WTC11 (cell line): ENCODE data around the gene PLCB3. TPM values are rescaled to one million over a fixed set of nuclear protein-coding genes. Genes with fewer than 3 reads are reported as not detected.
A peak's percentile ranks its signal among the peaks of the same experiment; 100 is the strongest.

ENCODE experiments used
- ATAC-seq: fragments of 200-7000 bp; cut with Tn5 transposase; 2 replicates; pipeline ENCODE4 v1.10.0; 2021; ENCODE audit warnings: mild to moderate bottlenecking, moderate library complexity
- CTCF ChIA-PET: fragments of 300-600 bp; sonication (Branson Sonifier 250); formaldehyde crosslinking; loops from one replicate; lab custom pipeline; 2021; ENCODE audit warnings: antibody characterized with exemption; lab: Charles Lee
- POLR2A ChIA-PET: fragments of 350-600 bp; sonication (Branson Sonifier 250); formaldehyde crosslinking; loops from one replicate; lab custom pipeline; 2021; ENCODE audit warnings: antibody characterized with exemption; lab: Charles Lee
- DNase-seq: peaks from one replicate; pipeline ENCODE4 v3.0.0; 2021; ENCODE audit warnings: low spot score
- H3K27ac Mint-ChIP-seq: 2 replicates; pipeline ENCODE4 v1.8.0; 2021; ENCODE audit warnings: mixed read lengths
- H3K27me3 Mint-ChIP-seq: 2 replicates; pipeline ENCODE4 v1.8.0; 2021; ENCODE audit warnings: low read depth, mild to moderate bottlenecking, moderate library complexity, mixed read lengths
- H3K36me3 Mint-ChIP-seq: 2 replicates; pipeline ENCODE4 v1.8.0; 2021; ENCODE audit warnings: mixed read lengths
- H3K4me1 Mint-ChIP-seq: 2 replicates; pipeline ENCODE4 v1.8.0; 2022; ENCODE audit warnings: mixed read lengths
- H3K4me3 Mint-ChIP-seq: 2 replicates; pipeline ENCODE4 v1.8.0; 2021; ENCODE audit warnings: mild to moderate bottlenecking, moderate library complexity, mixed read lengths
- H3K9me3 Mint-ChIP-seq: 2 replicates; pipeline ENCODE4 v1.8.0; 2021; ENCODE audit warnings: mixed read lengths
- CDX4 ChIP-seq: fragments of 250-450 bp; sonication (Bioruptor Pico); IDR thresholded peaks from 2 replicates; pipeline ENCODE4 v1.9.0; 2021; ENCODE audit warnings: moderate library complexity, mild to moderate bottlenecking, inconsistent platforms, borderline replicate concordance
- CREB1 ChIP-seq: sonication (generic); formaldehyde crosslinking; IDR thresholded peaks from 2 replicates; pipeline ENCODE4 v1.8.0; 2023; ENCODE audit warnings: mild to moderate bottlenecking, missing genetic modification reagents
- CREM ChIP-seq: sonication (generic); formaldehyde crosslinking; IDR thresholded peaks from 2 replicates; pipeline ENCODE4 v1.8.1; 2022; ENCODE audit warnings: mild to moderate bottlenecking, missing genetic modification reagents, moderate library complexity
- ERG ChIP-seq: fragments of 250-450 bp; sonication (Bioruptor Pico); IDR thresholded peaks from 2 replicates; pipeline ENCODE4 v1.8.0; 2021; ENCODE audit warnings: mild to moderate bottlenecking
- FOXK1 ChIP-seq: sonication (generic); formaldehyde crosslinking; IDR thresholded peaks from 2 replicates; pipeline ENCODE4 v1.8.0; 2022; ENCODE audit warnings: mild to moderate bottlenecking, moderate library complexity, missing genetic modification reagents
- GABPB1 ChIP-seq: sonication (generic); formaldehyde crosslinking; IDR thresholded peaks from 2 replicates; pipeline ENCODE4 v1.8.1; 2023; ENCODE audit warnings: mild to moderate bottlenecking, missing genetic modification reagents
- HMGA2 ChIP-seq: fragments of 250-450 bp; sonication (Bioruptor Pico); IDR thresholded peaks from 2 replicates; pipeline ENCODE4 v1.4.0; 2021; ENCODE audit warnings: mild to moderate bottlenecking, moderate library complexity
- KAT7 ChIP-seq: sonication (generic); formaldehyde crosslinking; IDR thresholded peaks from 2 replicates; pipeline ENCODE4 v1.8.1; 2023; ENCODE audit warnings: missing genetic modification reagents, mild to moderate bottlenecking, borderline replicate concordance
- MLX ChIP-seq: sonication (generic); formaldehyde crosslinking; IDR thresholded peaks from 2 replicates; pipeline ENCODE4 v1.8.1; 2023; ENCODE audit warnings: mild to moderate bottlenecking, missing genetic modification reagents, moderate library complexity
- MYBL2 ChIP-seq: sonication (generic); formaldehyde crosslinking; IDR thresholded peaks from 2 replicates; pipeline ENCODE4 v1.8.1; 2023; ENCODE audit warnings: mild to moderate bottlenecking, moderate library complexity, missing genetic modification reagents
- NFATC4 ChIP-seq: fragments of 250-450 bp; sonication (Bioruptor Pico); IDR thresholded peaks from 2 replicates; pipeline ENCODE4 v1.9.0; 2021; ENCODE audit warnings: mild to moderate bottlenecking
- NR3C1 ChIP-seq: sonication (generic); formaldehyde crosslinking; conservative IDR thresholded peaks from 2 replicates; pipeline ENCODE4 v1.8.1; 2023; ENCODE audit warnings: low read depth, mild to moderate bottlenecking, missing genetic modification reagents
- OVOL2 ChIP-seq: fragments of 250-450 bp; sonication (Bioruptor Pico); IDR thresholded peaks from 2 replicates; pipeline ENCODE4 v1.9.0; 2021; ENCODE audit warnings: mild to moderate bottlenecking, borderline replicate concordance
- PRDM15 ChIP-seq: sonication (generic); formaldehyde crosslinking; IDR thresholded peaks from 2 replicates; pipeline ENCODE4 v1.8.0; 2022; ENCODE audit warnings: missing genetic modification reagents
- PREB ChIP-seq: sonication (generic); formaldehyde crosslinking; IDR thresholded peaks from 2 replicates; pipeline ENCODE4 v1.8.1; 2022; ENCODE audit warnings: mild to moderate bottlenecking, missing genetic modification reagents, moderate library complexity, borderline replicate concordance
- PRRX2 ChIP-seq: fragments of 250-450 bp; sonication (Bioruptor Pico); IDR thresholded peaks from 2 replicates; pipeline ENCODE4 v1.8.0; 2021; ENCODE audit warnings: mild to moderate bottlenecking
- RORB ChIP-seq: fragments of 250-450 bp; sonication (Bioruptor Pico); IDR thresholded peaks from 2 replicates; pipeline ENCODE4 v1.9.0; 2021; ENCODE audit warnings: mild to moderate bottlenecking
- TCF7 ChIP-seq: sonication (generic); formaldehyde crosslinking; IDR thresholded peaks from 2 replicates; pipeline ENCODE4 v1.8.0; 2022; ENCODE audit warnings: mild to moderate bottlenecking, low read depth, missing genetic modification reagents, moderate library complexity
- TEAD1 ChIP-seq: sonication (generic); formaldehyde crosslinking; IDR thresholded peaks from 2 replicates; pipeline ENCODE4 v1.8.0; 2022; ENCODE audit warnings: mild to moderate bottlenecking, missing genetic modification reagents
- USF2 ChIP-seq: sonication (generic); formaldehyde crosslinking; IDR thresholded peaks from 2 replicates; pipeline ENCODE4 v1.8.1; 2023; ENCODE audit warnings: mild to moderate bottlenecking, missing genetic modification reagents, moderate library complexity
- ZBTB43 ChIP-seq: sonication (generic); formaldehyde crosslinking; IDR thresholded peaks from 2 replicates; pipeline ENCODE4 v1.8.1; 2023; ENCODE audit warnings: mild to moderate bottlenecking, missing genetic modification reagents
- ZNF138 ChIP-seq: sonication (generic); formaldehyde crosslinking; conservative IDR thresholded peaks from 2 replicates; pipeline ENCODE4 v1.8.1; 2022; ENCODE audit warnings: mild to moderate bottlenecking, moderate library complexity, missing genetic modification reagents
- ZNF219 ChIP-seq: sonication (generic); formaldehyde crosslinking; IDR thresholded peaks from 2 replicates; pipeline ENCODE4 v1.8.0; 2023; ENCODE audit warnings: missing genetic modification reagents, mild to moderate bottlenecking, borderline replicate concordance
- ZNF317 ChIP-seq: sonication (generic); formaldehyde crosslinking; IDR thresholded peaks from 2 replicates; pipeline ENCODE4 v1.8.1; 2023; ENCODE audit warnings: low read depth, mild to moderate bottlenecking, moderate library complexity, missing genetic modification reagents, borderline replicate concordance
- ZNF671 ChIP-seq: fragments of 250-450 bp; sonication (Bioruptor Pico); IDR thresholded peaks from 2 replicates; pipeline ENCODE4 v1.8.0; 2021; ENCODE audit warnings: mild to moderate bottlenecking
- total RNA-seq: library from RNA; stranded (reverse); gene quantifications from 3 replicates; pipeline ENCODE4 v1.2.3, GENCODE V29; 2021

The PLCB3 gene
- total RNA-seq, 1 experiment from 2014 or later = 97.4 TPM

- ChIA-PET POLR2A (interaction anchor here (2.1 to 2.6 kb wide), 2 partner anchors 12 to 34 kb away, joined by 15 to 25 read pairs; partner anchors contain the start of genes PRDX5 and TRMT112), CTCF (interaction anchor here (1.2 to 5.6 kb wide), 10 partner anchors 12 to 55 kb away, joined by 3 to 151 read pairs (median 34); partner anchors contain the start of genes BAD, GPR137, KCNK4 and PLCB3)
- Mint-ChIP-seq H3K4me1 (peaks cover 14% of the 10 kb centered on the region), H3K36me3 (peaks cover 4% of the 10 kb centered on the region), H3K27ac (peak overlapping the region; percentile 77), H3K4me3 (peak overlapping the region; percentile 90), H3K27me3 (peaks cover 11% of the 10 kb centered on the region), H3K9me3 (no peaks in the 10 kb centered on the region)
- ATAC-seq (peak; percentile 31), DNase-seq (peak; percentile 77)
- TF ChIP-seq ERG (CRISPR knock-in tag) = no peak
- peak; percentile 51 for TF ChIP-seq FOXK1
- peak; percentile 74 for TF ChIP-seq PRDM15 (CRISPR knock-in tag)
- TF ChIP-seq PRRX2 (CRISPR knock-in tag) = no peak
- no peak for TF ChIP-seq NFATC4 (CRISPR knock-in tag)
- no peak for TF ChIP-seq ZNF317
- TF ChIP-seq CREM (CRISPR knock-in tag) = 0 out of 2 replicates have a peak, but pooled peaks have one; percentile 39
- TF ChIP-seq USF2 = peak; percentile 72
- no peak for TF ChIP-seq ZNF219 (CRISPR knock-in tag)
- TF ChIP-seq CREB1 (CRISPR knock-in tag) = no peak
- peak; percentile 65 for TF ChIP-seq TEAD1
- no peak for TF ChIP-seq HMGA2 (CRISPR knock-in tag)
- TF ChIP-seq NR3C1 = no peak
- TF ChIP-seq ZBTB43 (CRISPR knock-in tag) = 0 out of 2 replicates have a peak, but pooled peaks have one; percentile 14
- no peak for TF ChIP-seq CDX4 (CRISPR knock-in tag)
- TF ChIP-seq ZNF138 (CRISPR knock-in tag) = no peak
- TF ChIP-seq TCF7 (CRISPR knock-in tag) = no peak
- no peak for TF ChIP-seq RORB (CRISPR knock-in tag)
- TF ChIP-seq OVOL2 (CRISPR knock-in tag) = no peak
- no peak; the same call in 1 of the 2 replicates for TF ChIP-seq GABPB1
- TF ChIP-seq ZNF671 = no peak
- TF ChIP-seq PREB (CRISPR knock-in tag) = no peak
- TF ChIP-seq MLX = no peak
- peak; percentile 24; the same call in 1 of the 2 replicates for TF ChIP-seq MYBL2 (CRISPR knock-in tag)
- peak; percentile 67; the same call in 1 of the 2 replicates for TF ChIP-seq KAT7 (CRISPR knock-in tag)
Observed at GRCh38 chr11:64305691-64306562, 54.6 kb downstream of the PLCB3 start.
